ENCODE data around the gene RAB7A. TPM values are rescaled to one million over a fixed set of nuclear protein-coding genes. Genes with fewer than 3 reads are reported as not detected.

Gene RAB7A
- total RNA-seq, 2 donors from 2014 or later, result 145 to 166 TPM

DNA sequence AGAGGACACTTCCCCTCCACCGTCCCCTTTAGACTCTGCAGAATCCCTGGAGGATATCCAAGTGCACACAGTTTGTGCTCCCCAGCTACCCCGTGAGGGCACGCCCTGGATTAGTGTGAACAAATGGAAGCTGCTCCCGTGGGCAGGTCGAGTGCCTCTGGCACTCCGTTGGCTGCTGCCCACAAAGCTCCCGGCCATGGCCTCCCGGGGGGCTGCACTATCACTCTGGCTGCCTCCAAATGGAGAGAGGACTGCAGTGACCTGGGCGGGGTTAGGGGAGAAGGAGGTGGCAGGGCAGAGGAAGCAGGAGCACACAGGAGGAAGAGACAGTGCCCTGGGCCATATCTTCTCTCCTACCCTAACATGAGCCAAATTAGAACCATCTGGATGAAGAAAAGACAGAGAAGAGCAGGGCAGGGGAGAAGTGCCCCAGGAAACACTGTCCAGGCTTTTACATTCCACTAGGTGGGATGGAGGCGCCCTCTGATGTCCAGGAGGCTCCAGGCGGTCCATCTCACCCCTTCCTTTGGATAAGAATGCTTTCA lies 124.0 kb downstream of the RAB7A start:
- H3K27ac Mint-ChIP-seq, result no peak overlapping the region
- ATAC-seq (no peak), DNase-seq (no peak)
- H3K36me3 Mint-ChIP-seq (ENCODE audit: low read depth), result no peaks in the 10 kb centered on the region
- no peak overlapping the region for H3K4me3 Mint-ChIP-seq
- H3K9me3 ChIP-seq (ENCODE audit: control insufficient read depth, low read length, poor library complexity, severe bottlenecking), result peaks cover 3% of the 10 kb centered on the region
- H3K4me1 Mint-ChIP-seq, result peaks cover 10% of the 10 kb centered on the region
- no peaks in the 10 kb centered on the region for H3K27me3 Mint-ChIP-seq

- H3K27me3 Mint-ChIP-seq, result no peaks in the 10 kb centered on the region
- H3K27ac Mint-ChIP-seq, result no peak overlapping the region
- H3K9me3 ChIP-seq (ENCODE audit: control insufficient read depth, low read length, poor library complexity, severe bottlenecking), result peaks cover 3% of the 10 kb centered on the region
- ATAC-seq (no peak), DNase-seq (no peak)
- H3K4me3 Mint-ChIP-seq, result no peak overlapping the region
- H3K4me1 Mint-ChIP-seq, result peaks cover 8% of the 10 kb centered on the region
- H3K36me3 Mint-ChIP-seq (ENCODE audit: low read depth), result no peaks in the 10 kb centered on the region
These were observed 124.6 kb downstream of the RAB7A start for GRCh38 chr3:128850544-128850943.

DNA sequence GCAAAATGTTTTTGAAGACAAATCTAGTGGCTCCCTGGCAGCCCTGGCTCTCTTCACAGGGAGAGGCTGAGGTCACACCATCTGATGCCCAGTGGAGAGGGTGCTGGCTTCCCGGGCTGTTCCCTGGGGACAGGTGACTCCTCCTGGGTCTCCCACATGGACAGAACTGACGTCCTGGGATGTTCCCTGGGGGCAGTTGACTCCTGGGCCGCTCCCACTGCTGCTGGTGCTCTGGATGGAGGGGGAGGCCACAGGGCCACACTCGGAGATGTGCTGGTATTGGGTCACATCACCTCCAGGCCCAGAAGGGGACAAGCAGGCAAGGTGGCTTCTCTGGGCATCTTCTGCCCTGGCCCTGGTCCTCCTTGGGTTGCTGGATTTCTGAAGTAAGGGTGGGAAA lies 125.6 kb downstream of the RAB7A start:
- ATAC-seq (no peak), DNase-seq (no peak)
- no peak overlapping the region for H3K4me3 Mint-ChIP-seq
- no peaks in the 10 kb centered on the region for H3K36me3 Mint-ChIP-seq (ENCODE audit: low read depth)
- H3K9me3 ChIP-seq (ENCODE audit: control insufficient read depth, low read length, poor library complexity, severe bottlenecking), result peaks cover 3% of the 10 kb centered on the region
- peaks cover 2% of the 10 kb centered on the region for H3K4me1 Mint-ChIP-seq
- no peaks in the 10 kb centered on the region for H3K27me3 Mint-ChIP-seq
- H3K27ac Mint-ChIP-seq, result no peak overlapping the region

DNA sequence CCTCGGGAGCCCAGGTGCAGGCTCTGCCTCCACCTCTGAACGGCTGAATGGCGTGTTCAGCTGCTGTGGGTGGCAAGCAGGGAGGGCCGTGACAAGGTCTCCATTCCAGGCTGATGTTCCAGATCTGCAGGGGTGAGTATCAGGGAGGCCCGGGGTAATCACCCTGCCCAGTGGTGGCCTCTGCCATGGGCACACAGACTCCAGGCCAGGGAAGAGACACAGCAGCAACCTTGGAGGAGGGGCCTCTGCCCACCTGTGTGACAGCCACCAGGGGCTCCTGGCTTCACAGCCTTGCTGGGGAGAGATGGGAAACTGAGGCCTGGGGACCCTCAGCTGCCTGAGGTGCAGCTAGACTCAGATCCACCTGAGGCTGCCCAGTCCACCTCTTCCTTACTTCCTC lies 127.8 kb downstream of the RAB7A start:
- no peak overlapping the region for H3K27ac Mint-ChIP-seq
- no peak overlapping the region for H3K4me3 Mint-ChIP-seq
- H3K27me3 Mint-ChIP-seq, result no peaks in the 10 kb centered on the region
- H3K4me1 Mint-ChIP-seq, result no peaks in the 10 kb centered on the region
- ATAC-seq, result no peak
- DNase-seq, result no peak
- H3K36me3 Mint-ChIP-seq (ENCODE audit: low read depth), result no peaks in the 10 kb centered on the region
- peaks cover 3% of the 10 kb centered on the region for H3K9me3 ChIP-seq (ENCODE audit: control insufficient read depth, low read length, poor library complexity, severe bottlenecking)

DNA sequence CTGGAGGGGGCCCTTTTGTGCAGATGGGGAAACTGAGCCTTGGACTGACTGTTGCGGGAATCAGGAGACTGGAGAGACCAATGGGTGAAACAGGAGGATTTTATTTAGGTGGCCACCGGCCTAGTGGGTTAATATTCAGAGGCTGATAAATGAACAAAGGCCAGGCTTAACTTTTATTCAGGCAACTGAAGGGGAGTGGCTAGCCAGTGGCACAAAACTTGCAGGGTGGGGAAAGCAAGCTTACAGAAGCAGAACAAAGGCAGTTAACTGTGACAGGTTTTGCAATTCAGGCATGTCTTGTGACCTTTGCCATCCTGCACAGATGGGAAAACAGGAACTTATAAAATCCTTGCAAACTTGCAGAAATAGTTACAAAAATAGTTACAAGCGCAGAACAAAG lies 128.5 kb downstream of the RAB7A start:
- no peak for ATAC-seq

DNA sequence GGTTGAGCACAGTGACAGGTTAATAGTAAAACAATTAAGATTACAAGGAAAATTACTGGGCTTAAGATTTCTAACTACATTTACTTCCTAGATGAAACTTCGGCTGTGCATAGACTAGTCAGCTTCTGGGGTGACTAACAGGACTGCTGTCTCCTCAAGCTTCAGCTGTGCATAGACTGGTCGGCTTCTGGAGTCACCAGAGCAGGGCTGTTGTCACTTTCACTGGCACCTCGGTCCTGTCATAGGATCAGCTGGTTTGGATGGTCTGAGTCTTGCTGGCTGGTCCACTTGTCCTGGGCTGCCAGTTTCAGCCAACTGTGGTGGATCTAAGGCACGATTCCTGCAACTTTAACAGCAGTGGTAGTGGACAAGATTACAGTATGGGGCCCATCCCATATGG lies 129.6 kb downstream of the RAB7A start:
- Mint-ChIP-seq H3K36me3 (ENCODE audit: low read depth) (no peaks in the 10 kb centered on the region), H3K4me1 (no peaks in the 10 kb centered on the region), H3K27me3 (no peaks in the 10 kb centered on the region), H3K27ac (no peak overlapping the region), H3K4me3 (no peak overlapping the region)
- peaks cover 3% of the 10 kb centered on the region for H3K9me3 ChIP-seq (ENCODE audit: control insufficient read depth, low read length, poor library complexity, severe bottlenecking)
- DNase-seq, result no peak
- ATAC-seq, result no peak

More for the DNA sequence above, 128.5 kb downstream of the RAB7A start:
- H3K9me3 ChIP-seq (ENCODE audit: control insufficient read depth, low read length, poor library complexity, severe bottlenecking), result peaks cover 3% of the 10 kb centered on the region
- DNase-seq, result no peak
- H3K36me3 Mint-ChIP-seq (ENCODE audit: low read depth), result no peaks in the 10 kb centered on the region
- no peak overlapping the region for H3K4me3 Mint-ChIP-seq
- no peaks in the 10 kb centered on the region for H3K27me3 Mint-ChIP-seq
- H3K4me1 Mint-ChIP-seq, result no peaks in the 10 kb centered on the region
- no peak overlapping the region for H3K27ac Mint-ChIP-seq

DNA sequence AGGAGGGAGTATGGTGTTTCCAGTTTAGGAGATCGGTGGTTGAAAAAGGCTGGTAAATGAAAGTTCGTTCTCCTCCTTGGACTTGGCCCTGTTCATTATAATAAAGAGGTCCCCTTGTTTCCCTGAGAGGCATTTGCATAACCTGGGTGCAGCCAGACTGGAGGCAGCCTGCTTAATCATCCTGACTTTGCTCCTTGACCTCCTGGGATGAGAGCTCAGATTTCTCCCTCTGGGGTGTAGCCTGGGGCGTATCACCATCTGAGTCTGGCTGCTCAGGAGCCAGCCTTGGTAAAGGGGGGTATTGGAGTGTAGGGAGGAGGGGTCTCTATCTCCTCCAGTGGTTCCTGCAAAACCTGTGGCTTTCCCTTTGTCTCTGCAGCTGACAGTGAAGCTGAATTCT lies 132.2 kb downstream of the RAB7A start:
- no peaks in the 10 kb centered on the region for H3K4me1 Mint-ChIP-seq
- H3K36me3 Mint-ChIP-seq (ENCODE audit: low read depth), result peaks cover 2% of the 10 kb centered on the region
- H3K27me3 Mint-ChIP-seq, result no peaks in the 10 kb centered on the region
- DNase-seq (no peak), ATAC-seq (no peak)
- no peak overlapping the region for H3K27ac Mint-ChIP-seq
- H3K4me3 Mint-ChIP-seq, result no peak overlapping the region
- H3K9me3 ChIP-seq (ENCODE audit: control insufficient read depth, low read length, poor library complexity, severe bottlenecking), result peaks cover 3% of the 10 kb centered on the region

GRCh38 chr3:128859630-128860029 lies 133.6 kb downstream of the RAB7A start:
- Mint-ChIP-seq H3K4me3 (no peak overlapping the region), H3K36me3 (ENCODE audit: low read depth) (peaks cover 2% of the 10 kb centered on the region), H3K4me1 (no peaks in the 10 kb centered on the region), H3K27ac (no peak overlapping the region), H3K27me3 (peaks cover 1% of the 10 kb centered on the region)
- DNase-seq (no peak), ATAC-seq (no peak)
- peaks cover 3% of the 10 kb centered on the region for H3K9me3 ChIP-seq (ENCODE audit: control insufficient read depth, low read length, poor library complexity, severe bottlenecking)

DNA sequence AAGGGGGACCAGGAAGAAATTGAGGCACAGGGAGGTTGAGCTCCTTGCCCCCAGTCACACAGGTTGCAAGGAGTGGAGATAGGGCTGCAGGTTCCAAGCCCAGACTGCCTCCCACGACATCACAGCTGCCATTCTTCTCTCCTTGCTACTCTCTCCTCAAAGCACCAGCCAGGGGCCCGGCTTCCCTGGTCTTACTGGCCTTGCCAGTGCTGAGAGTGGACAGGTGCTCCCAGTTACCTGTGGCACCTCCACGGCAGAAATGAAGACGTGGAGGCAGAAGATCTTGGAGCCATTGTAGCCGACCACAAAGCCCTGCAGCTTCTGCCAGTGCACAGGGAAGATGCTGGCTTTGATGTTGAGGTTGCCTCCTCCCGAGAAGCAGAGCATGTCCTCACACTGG lies 135.5 kb downstream of the RAB7A start:
- H3K27ac Mint-ChIP-seq, result no peak overlapping the region
- peaks cover 2% of the 10 kb centered on the region for H3K36me3 Mint-ChIP-seq (ENCODE audit: low read depth)
- no peaks in the 10 kb centered on the region for H3K9me3 ChIP-seq (ENCODE audit: control insufficient read depth, low read length, poor library complexity, severe bottlenecking)
- ATAC-seq (no peak), DNase-seq (no peak)
- no peaks in the 10 kb centered on the region for H3K4me1 Mint-ChIP-seq
- peaks cover 5% of the 10 kb centered on the region for H3K27me3 Mint-ChIP-seq
- H3K4me3 Mint-ChIP-seq, result no peak overlapping the region

DNA sequence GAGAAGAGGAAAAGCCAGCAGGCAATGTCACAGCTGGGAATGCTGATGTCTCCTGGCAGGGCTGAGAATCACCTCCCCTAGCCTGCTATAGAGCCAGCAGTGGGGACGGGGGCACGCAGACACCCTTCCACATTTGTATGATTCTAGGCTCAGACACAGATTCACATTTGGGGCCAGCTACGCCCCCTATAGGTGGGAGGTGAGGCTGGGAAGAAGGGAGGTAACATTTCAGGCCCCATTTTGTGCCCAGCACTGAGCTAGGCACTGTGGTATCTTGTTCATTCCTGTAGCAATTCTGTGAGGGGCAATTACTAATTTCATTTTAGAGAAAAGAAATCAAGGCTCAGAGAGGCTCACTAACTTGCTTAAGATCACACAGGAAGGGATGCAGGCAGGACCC lies 137.6 kb downstream of the RAB7A start:
- H3K27me3 Mint-ChIP-seq, result peaks cover 5% of the 10 kb centered on the region
- H3K27ac Mint-ChIP-seq, result no peak overlapping the region
- no peaks in the 10 kb centered on the region for H3K9me3 ChIP-seq (ENCODE audit: control insufficient read depth, low read length, poor library complexity, severe bottlenecking)
- no peaks in the 10 kb centered on the region for H3K4me1 Mint-ChIP-seq
- DNase-seq, result no peak
- no peak for ATAC-seq
- no peak overlapping the region for H3K4me3 Mint-ChIP-seq
- H3K36me3 Mint-ChIP-seq (ENCODE audit: low read depth), result peaks cover 2% of the 10 kb centered on the region

Other genes starting within 250 kb of the RAB7A start
- 1 to 10 TPM; 4.0 to 9.7 TPM for gene GATA2, start 233.0 kb upstream of the RAB7A start, total RNA-seq
- 100 to 1,000 TPM; 117 TPM for gene RPN1, start 75.4 kb upstream of the RAB7A start, total RNA-seq
- 10 to 100 TPM; 37.0 to 62.4 TPM for gene ACAD9, start 153.4 kb downstream of the RAB7A start, total RNA-seq

Data from T-helper 17 cell (primary cell).